IPS DF 6.9 (cell line): ENCODE data around the gene IL10.

Experiments
- DNase-seq: peaks from one replicate; pipeline ENCODE4 v3.0.0-alpha.2; 2013; ENCODE audit warnings: low read depth, low spot score
- H3K27ac ChIP-seq: one replicate; pipeline ENCODE4 v1.5.1; 2013; ENCODE audit warnings: low read length, control low read depth
- H3K27me3 ChIP-seq: 2 replicates; pipeline ENCODE4 v1.6.1; 2013; ENCODE audit warnings: mild to moderate bottlenecking, low read length; ENCODE audit not compliant: control insufficient read depth, insufficient read depth
- H3K36me3 ChIP-seq: 2 replicates; pipeline ENCODE4 v1.6.1; 2013; ENCODE audit warnings: low read length; ENCODE audit not compliant: control insufficient read depth, insufficient read depth
- H3K4me1 ChIP-seq: 2 replicates; pipeline ENCODE4 v1.6.1; 2013; ENCODE audit warnings: low read length; ENCODE audit not compliant: control insufficient read depth, insufficient read depth
- H3K4me3 ChIP-seq: 2 replicates; pipeline ENCODE4 v1.5.1; 2013; ENCODE audit warnings: mild to moderate bottlenecking, low read length
- H3K9me3 ChIP-seq: 2 replicates; pipeline ENCODE4 v1.6.1; 2013; ENCODE audit warnings: low read length, inconsistent platforms; ENCODE audit not compliant: control insufficient read depth, insufficient read depth
- WGBS: extraction: QIAGEN DNeasy Blood & Tissue Kit; methylation state at CpG from one replicate; pipeline ENCODE4 v1.1.7; 2013; ENCODE audit warnings: mixed read lengths, missing lambda C conversion rate; ENCODE audit not compliant: insufficient read length, insufficient coverage; 5-methylcytosine and 5-hydroxymethylcytosine counted together

Gene IL10

GRCh38 chr1:206734499-206735142 lies 37.7 kb downstream of the IL10 start:
- no peak overlapping the region for H3K27ac ChIP-seq
- peak; percentile 27 for DNase-seq

GRCh38 chr1:206732992-206733391 lies 39.3 kb downstream of the IL10 start:
- no peak overlapping the region for H3K27ac ChIP-seq
- H3K4me3 ChIP-seq: no peak overlapping the region
- no CpG with 5 or more reads among the region's 11 CpGs for WGBS
- H3K4me1 ChIP-seq: no peaks in the 10 kb centered on the region
- H3K27me3 ChIP-seq: no peaks in the 10 kb centered on the region
- no peak for DNase-seq
- no peaks in the 10 kb centered on the region for H3K9me3 ChIP-seq
- H3K36me3 ChIP-seq: peaks cover 4% of the 10 kb centered on the region; the same call in 1 of the 2 replicates

More at GRCh38 chr1:206734499-206735142, 37.7 kb downstream of the IL10 start:
- no peaks in the 10 kb centered on the region for H3K9me3 ChIP-seq
- H3K4me3 ChIP-seq: no peak overlapping the region
- H3K4me1 ChIP-seq: no peaks in the 10 kb centered on the region; the same call in 1 of the 2 replicates
- peaks cover 4% of the 10 kb centered on the region; the same call in 1 of the 2 replicates for H3K36me3 ChIP-seq
- no CpG with 5 or more reads among the region's 9 CpGs for WGBS
- no peaks in the 10 kb centered on the region for H3K27me3 ChIP-seq

GRCh38 chr1:206732508-206732907 lies 39.8 kb downstream of the IL10 start:
- no peaks in the 10 kb centered on the region for H3K27me3 ChIP-seq
- peaks cover 4% of the 10 kb centered on the region; the same call in 1 of the 2 replicates for H3K36me3 ChIP-seq
- DNase-seq: no peak
- WGBS: no CpG with 5 or more reads among the region's 11 CpGs
- H3K9me3 ChIP-seq: no peaks in the 10 kb centered on the region
- H3K27ac ChIP-seq: no peak overlapping the region
- no peak overlapping the region for H3K4me3 ChIP-seq
- H3K4me1 ChIP-seq: no peaks in the 10 kb centered on the region

GRCh38 chr1:206729507-206729906 lies 42.8 kb downstream of the IL10 start:
- H3K36me3 ChIP-seq: peaks cover 4% of the 10 kb centered on the region; the same call in 1 of the 2 replicates
- no peaks in the 10 kb centered on the region for H3K27me3 ChIP-seq
- no peaks in the 10 kb centered on the region for H3K4me1 ChIP-seq
- H3K27ac ChIP-seq: no peak overlapping the region
- H3K9me3 ChIP-seq: no peaks in the 10 kb centered on the region
- no peak overlapping the region for H3K4me3 ChIP-seq
- no CpG with 5 or more reads among the region's 3 CpGs for WGBS
- DNase-seq: no peak

GRCh38 chr1:206729050-206729449 lies 43.2 kb downstream of the IL10 start:
- H3K27ac ChIP-seq: no peak overlapping the region
- peaks cover 4% of the 10 kb centered on the region; the same call in 1 of the 2 replicates for H3K36me3 ChIP-seq
- 0 out of 2 replicates have a peak, but pooled peaks cover 2% of the 10 kb centered on the region for H3K4me1 ChIP-seq
- H3K9me3 ChIP-seq: no peaks in the 10 kb centered on the region
- no peak for DNase-seq
- WGBS: no CpG with 5 or more reads among the region's 6 CpGs
- no peak overlapping the region for H3K4me3 ChIP-seq
- H3K27me3 ChIP-seq: no peaks in the 10 kb centered on the region

GRCh38 chr1:206728697-206728987 lies 43.7 kb downstream of the IL10 start:
- H3K27ac ChIP-seq: no peak overlapping the region
- WGBS: no CpG with 5 or more reads among the region's 9 CpGs
- no peaks in the 10 kb centered on the region for H3K9me3 ChIP-seq
- H3K27me3 ChIP-seq: no peaks in the 10 kb centered on the region
- no peak overlapping the region for H3K4me3 ChIP-seq
- 0 out of 2 replicates have a peak, but pooled peaks cover 3% of the 10 kb centered on the region for H3K4me1 ChIP-seq
- peaks cover 4% of the 10 kb centered on the region; the same call in 1 of the 2 replicates for H3K36me3 ChIP-seq
- DNase-seq: no peak

- peaks cover 4% of the 10 kb centered on the region; the same call in 1 of the 2 replicates for H3K36me3 ChIP-seq
- no peak overlapping the region for H3K4me3 ChIP-seq
- no CpG with 5 or more reads among the region's 8 CpGs for WGBS
- H3K4me1 ChIP-seq: peaks cover 5% of the 10 kb centered on the region; the same call in 1 of the 2 replicates
- no peaks in the 10 kb centered on the region for H3K27me3 ChIP-seq
- no peaks in the 10 kb centered on the region for H3K9me3 ChIP-seq
- no peak for DNase-seq
- H3K27ac ChIP-seq: no peak overlapping the region
Observed at GRCh38 chr1:206727981-206728696, 44.2 kb downstream of the IL10 start.

- Histone ChIP-seq H3K36me3 (no peaks in the 10 kb centered on the region; the same call in 1 of the 2 replicates), H3K9me3 (no peaks in the 10 kb centered on the region), H3K4me1 (peaks cover 7% of the 10 kb centered on the region; the same call in 1 of the 2 replicates), H3K27ac (no peak overlapping the region), H3K27me3 (no peaks in the 10 kb centered on the region), H3K4me3 (no peak overlapping the region)
- no CpG with 5 or more reads among the region's 9 CpGs for WGBS
- DNase-seq: peak; percentile 57
Observed at GRCh38 chr1:206725109-206725963, 47.0 kb downstream of the IL10 start.

- H3K9me3 ChIP-seq: no peaks in the 10 kb centered on the region
- no peaks in the 10 kb centered on the region for H3K27me3 ChIP-seq
- no peak overlapping the region for H3K27ac ChIP-seq
- WGBS: no CpG with 5 or more reads among the region's 12 CpGs
- peaks cover 7% of the 10 kb centered on the region; the same call in 1 of the 2 replicates for H3K4me1 ChIP-seq
- no peak overlapping the region for H3K4me3 ChIP-seq
- H3K36me3 ChIP-seq: no peaks in the 10 kb centered on the region
- no peak for DNase-seq
Observed at GRCh38 chr1:206723805-206724472, 48.4 kb downstream of the IL10 start.

GRCh38 chr1:206723462-206723804 lies 48.9 kb downstream of the IL10 start:
- peaks cover 7% of the 10 kb centered on the region; the same call in 1 of the 2 replicates for H3K4me1 ChIP-seq
- no peaks in the 10 kb centered on the region for H3K36me3 ChIP-seq
- H3K9me3 ChIP-seq: no peaks in the 10 kb centered on the region
- no peak overlapping the region for H3K27ac ChIP-seq
- H3K27me3 ChIP-seq: no peaks in the 10 kb centered on the region
- DNase-seq: no peak
- no CpG with 5 or more reads among the region's 4 CpGs for WGBS
- H3K4me3 ChIP-seq: no peak overlapping the region
